ENCODE data around the gene BCL7A. TPM values are rescaled to one million over a fixed set of nuclear protein-coding genes. Genes with fewer than 3 reads are reported as not detected.

Gene BCL7A
- total and polyA plus RNA-seq, 9 of the 15 experiments (the other 6 are each of a cell fraction or from before 2014, with no cell fraction given), result 0.25 to 21.9 (median 14.9) TPM

- TF ChIP-seq ZNF280A (IDR thresholded peaks at IDR 0.05; ENCODE audit: low read depth, partially characterized antibody) (peak; percentile 7), MGA (IDR thresholded peaks at IDR 0.05) (no peak)
These were observed 72.6 kb downstream of the BCL7A start (continued) for GRCh38 chr12:122094137-122094734.
